Mesodermal cell (in vitro differentiated cells): ENCODE data around the gene NEK6.
A peak's percentile ranks its signal among the peaks of the same experiment; 100 is the strongest.

Experiments used
- H3K27ac ChIP-seq: 2 replicates; pipeline ENCODE4 v1.7.0; 2013; ENCODE audit warnings: mild to moderate bottlenecking, low read depth, low read length, moderate library complexity; ENCODE audit not compliant: severe bottlenecking
- H3K36me3 ChIP-seq: 2 replicates; pipeline ENCODE4 v1.7.1; 2013; ENCODE audit warnings: mild to moderate bottlenecking, low read length, moderate library complexity; ENCODE audit not compliant: control insufficient read depth, insufficient read depth
- H3K4me1 ChIP-seq: one replicate; pipeline ENCODE4 v1.7.1; 2013; ENCODE audit warnings: mild to moderate bottlenecking, low read length; ENCODE audit not compliant: insufficient read depth, control insufficient read depth, poor library complexity, severe bottlenecking
- H3K4me3 ChIP-seq: 2 replicates; pipeline ENCODE4 v1.7.0; 2013; ENCODE audit warnings: low read length, control low read depth, mild to moderate bottlenecking; ENCODE audit not compliant: insufficient read depth, poor library complexity, severe bottlenecking; ENCODE audit errors: extremely low read depth
- H3K9me3 ChIP-seq: 2 replicates; pipeline ENCODE4 v1.7.1; 2013; ENCODE audit warnings: mild to moderate bottlenecking, low read length, moderate library complexity; ENCODE audit not compliant: control insufficient read depth
- WGBS, 2 experiments: methylation state at CpG; one replicate each; pipeline ENCODE4 v1.1.5; 2013; ENCODE audit warnings: missing lambda C conversion rate in 2 of 2; ENCODE audit not compliant: insufficient coverage in 2 of 2; 5-methylcytosine and 5-hydroxymethylcytosine counted together

Gene NEK6

DNA sequence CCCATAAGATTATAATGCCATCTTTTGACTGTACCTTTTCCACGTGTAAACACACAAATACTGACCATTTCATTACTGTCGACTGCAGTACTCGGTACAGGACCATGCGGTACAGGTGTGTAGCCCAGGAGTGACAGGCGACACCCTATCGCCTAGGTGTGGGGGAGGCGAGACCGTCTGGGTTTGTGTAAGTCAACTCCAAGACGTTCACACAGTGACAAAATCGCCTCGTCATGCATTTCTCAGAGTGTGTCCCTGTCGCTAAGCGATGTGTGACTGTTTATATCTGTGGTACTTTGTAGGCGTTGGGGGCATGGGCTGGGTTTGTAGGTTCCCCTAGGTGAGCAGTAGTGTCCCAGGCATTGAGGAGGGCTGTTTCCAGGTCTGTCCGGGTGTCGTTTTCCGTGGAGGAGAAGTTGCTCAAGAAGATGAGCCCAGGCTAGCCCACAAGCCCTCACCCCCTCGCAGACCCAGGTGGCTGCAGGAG is 20.3 kb downstream of the NEK6 start:
- Histone ChIP-seq H3K4me1 (peaks cover 31% of the 10 kb centered on the region), H3K4me3 (no peak overlapping the region), H3K9me3 (no peaks in the 10 kb centered on the region), H3K27ac (no peak overlapping the region), H3K36me3 (peaks cover 14% of the 10 kb centered on the region)
- 93 to 95% methylated on average over 14 to 18 of the region's 18 CpGs for WGBS, 2 experiments

DNA sequence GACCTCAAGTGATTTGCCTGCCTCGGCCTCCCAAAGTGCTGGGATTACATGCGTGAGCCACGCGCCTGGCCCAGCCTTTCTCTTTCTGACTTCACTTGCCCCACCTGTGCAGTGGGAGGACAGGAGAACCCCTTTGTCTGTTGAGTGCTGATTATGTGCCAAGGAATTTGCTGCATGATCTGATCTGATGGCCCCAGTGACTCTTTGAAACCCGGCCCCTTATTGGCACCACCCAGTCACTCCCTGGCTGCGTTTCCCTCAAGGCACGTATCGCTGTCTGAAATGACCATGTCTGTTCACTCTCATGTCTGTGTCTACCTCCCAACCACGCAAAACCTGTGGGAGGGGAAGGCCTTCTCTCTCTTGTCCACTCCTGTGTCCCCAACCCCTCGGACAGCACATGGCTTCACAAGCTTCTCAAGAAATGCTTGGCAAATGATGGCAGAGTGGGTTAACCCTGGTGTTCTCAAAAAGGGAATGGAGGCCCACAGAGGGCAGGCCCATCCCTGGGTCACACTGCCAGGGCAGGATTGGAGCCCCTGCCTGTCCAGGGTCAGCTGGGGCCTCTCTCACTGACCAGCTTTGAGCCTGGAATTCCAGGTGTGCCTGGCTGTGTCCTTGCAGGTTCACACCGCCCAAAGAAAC is 21.9 kb downstream of the NEK6 start:
- peaks cover 17% of the 10 kb centered on the region for H3K36me3 ChIP-seq
- no peaks in the 10 kb centered on the region for H3K9me3 ChIP-seq
- H3K4me1 ChIP-seq = peaks cover 42% of the 10 kb centered on the region
- H3K4me3 ChIP-seq = no peak overlapping the region
- H3K27ac ChIP-seq = no peak overlapping the region
- WGBS, 2 experiments = 93 to 96% methylated on average over 7 to 11 of the region's 11 CpGs

DNA sequence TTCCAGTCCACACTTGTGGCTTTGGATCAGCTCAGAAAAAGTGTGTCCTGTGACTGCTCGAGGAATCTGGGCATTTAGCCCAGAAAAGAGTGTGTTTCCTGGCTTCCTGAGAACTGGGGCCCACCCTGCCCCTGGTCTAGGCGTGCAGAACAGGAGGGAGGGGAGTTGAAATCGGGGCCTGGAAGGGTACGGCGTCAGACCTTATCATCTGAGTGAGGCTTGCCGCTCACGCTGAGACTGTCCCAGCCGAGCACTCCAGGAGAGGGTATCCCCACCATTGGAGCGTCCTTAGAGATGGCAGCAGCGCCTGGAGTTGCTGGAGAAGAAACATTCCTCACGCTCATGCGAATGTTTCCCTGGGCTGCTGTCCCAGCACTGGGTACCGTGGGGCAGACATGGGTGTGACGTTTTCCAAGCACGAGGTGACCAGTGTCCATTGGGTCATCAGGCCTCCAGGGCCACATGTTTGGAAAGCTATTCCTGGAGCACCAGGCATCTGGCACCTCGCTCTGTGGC is 22.5 kb downstream of the NEK6 start:
- Histone ChIP-seq H3K4me1 (peaks cover 48% of the 10 kb centered on the region), H3K9me3 (no peaks in the 10 kb centered on the region), H3K27ac (no peak overlapping the region), H3K36me3 (peaks cover 14% of the 10 kb centered on the region), H3K4me3 (no peak overlapping the region)
- 95 to 97% methylated on average over 16 of the region's 16 CpGs for WGBS, 2 experiments

DNA sequence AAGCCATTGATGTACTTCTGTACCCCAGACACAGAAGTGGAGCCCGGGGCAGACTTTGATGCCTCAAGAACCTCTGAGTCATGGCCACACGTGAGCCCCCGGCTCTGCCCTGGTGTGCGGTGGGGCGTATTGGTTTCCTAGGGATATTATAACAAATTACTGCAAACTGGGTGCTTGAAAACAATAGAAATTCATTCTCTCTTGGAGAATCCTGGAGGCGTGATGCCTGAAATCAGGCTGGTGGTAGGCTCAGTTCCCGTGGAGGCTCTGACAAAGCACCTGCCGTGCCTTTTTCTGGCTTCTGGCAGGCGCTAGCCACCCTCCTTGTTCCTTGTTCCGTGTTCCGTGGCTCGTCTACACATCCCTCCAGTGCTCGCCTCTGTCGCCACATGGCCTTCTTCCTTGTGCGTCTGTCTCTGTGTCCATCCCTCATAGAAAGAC is 24.2 kb downstream of the NEK6 start:
- no peak overlapping the region for H3K4me3 ChIP-seq
- H3K9me3 ChIP-seq = no peaks in the 10 kb centered on the region
- H3K36me3 ChIP-seq = peaks cover 11% of the 10 kb centered on the region
- peaks cover 54% of the 10 kb centered on the region for H3K4me1 ChIP-seq
- 96 to 97% methylated on average over 11 to 15 of the region's 15 CpGs for WGBS, 2 experiments
- H3K27ac ChIP-seq = no peak overlapping the region

DNA sequence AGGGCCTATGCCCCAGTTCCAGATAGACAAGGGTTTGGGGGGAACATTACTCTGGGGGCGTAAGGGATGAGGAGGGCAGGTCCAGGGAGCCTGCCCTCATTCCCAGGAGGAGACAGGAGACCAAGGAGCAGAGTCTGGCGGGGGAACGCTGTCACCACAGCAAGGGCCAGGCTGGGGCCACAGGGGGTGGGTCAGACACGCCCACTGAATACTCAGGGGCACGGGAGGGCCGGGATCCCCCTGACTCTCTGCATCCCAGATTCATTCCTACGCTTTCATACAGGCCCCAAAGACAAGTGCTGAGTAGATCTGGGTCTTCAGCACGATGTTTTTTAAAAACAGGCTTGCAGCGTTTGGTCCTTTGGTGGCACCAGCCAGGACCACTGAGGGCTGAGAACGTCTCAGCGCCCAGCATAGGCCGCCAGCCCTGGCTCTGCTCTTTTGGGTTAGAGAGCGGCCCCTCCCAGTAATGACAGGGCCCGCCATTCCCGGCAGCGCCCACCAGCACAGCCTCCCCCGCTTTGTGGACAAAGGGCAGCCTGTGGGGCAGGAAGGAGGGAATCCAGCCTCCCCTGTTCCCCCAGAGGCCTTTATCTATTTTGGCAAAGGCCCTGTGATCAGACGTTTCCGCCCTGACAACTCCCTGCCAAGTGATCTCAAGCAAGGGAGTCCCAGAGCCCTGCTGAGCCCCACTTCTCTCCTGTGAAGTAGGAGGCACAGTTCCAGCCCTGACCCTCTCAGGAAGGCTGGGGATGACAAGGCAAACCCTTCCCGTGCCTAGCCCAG is 24.9 kb downstream of the NEK6 start:
- H3K4me1 ChIP-seq = peaks cover 50% of the 10 kb centered on the region
- WGBS, 2 experiments = 74 to 83% methylated on average over 16 to 18 of the region's 20 CpGs
- no peaks in the 10 kb centered on the region for H3K9me3 ChIP-seq
- peaks cover 11% of the 10 kb centered on the region for H3K36me3 ChIP-seq
- H3K27ac ChIP-seq = peak overlapping the region; percentile 36
- no peak overlapping the region for H3K4me3 ChIP-seq

DNA sequence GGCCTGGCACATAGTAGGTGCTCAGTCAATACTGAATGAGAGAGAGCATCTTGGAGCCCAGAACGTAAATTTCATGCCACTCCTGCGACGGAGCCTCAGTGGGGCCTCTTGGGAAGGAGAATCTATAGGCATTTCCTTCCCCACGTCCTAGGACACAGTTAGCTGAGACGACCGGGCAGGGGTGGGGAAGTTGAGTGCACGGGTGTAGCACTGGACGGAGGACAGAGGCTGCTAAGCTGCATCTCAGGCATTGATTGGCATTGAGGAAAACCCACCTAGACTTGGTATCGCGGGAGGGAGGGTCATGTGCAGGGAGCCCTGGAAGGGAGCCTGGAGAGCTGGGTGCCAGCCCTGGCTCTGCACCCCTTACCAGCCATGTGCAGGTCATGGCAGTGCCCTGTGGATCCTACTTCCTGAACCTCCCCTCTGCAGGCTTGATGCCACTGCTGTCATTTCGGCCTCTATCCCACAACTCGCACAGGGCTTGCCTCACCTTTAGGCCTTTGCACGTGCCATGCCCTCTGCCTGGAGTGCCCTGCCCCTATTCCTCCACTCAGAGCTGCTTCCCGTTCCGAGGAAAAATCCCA is 25.6 kb downstream of the NEK6 start:
- Histone ChIP-seq H3K4me3 (no peak overlapping the region), H3K9me3 (no peaks in the 10 kb centered on the region), H3K4me1 (peaks cover 45% of the 10 kb centered on the region), H3K27ac (no peak overlapping the region), H3K36me3 (peaks cover 11% of the 10 kb centered on the region)
- WGBS, 2 experiments = 93 to 96% methylated on average over 14 to 15 of the region's 15 CpGs

DNA sequence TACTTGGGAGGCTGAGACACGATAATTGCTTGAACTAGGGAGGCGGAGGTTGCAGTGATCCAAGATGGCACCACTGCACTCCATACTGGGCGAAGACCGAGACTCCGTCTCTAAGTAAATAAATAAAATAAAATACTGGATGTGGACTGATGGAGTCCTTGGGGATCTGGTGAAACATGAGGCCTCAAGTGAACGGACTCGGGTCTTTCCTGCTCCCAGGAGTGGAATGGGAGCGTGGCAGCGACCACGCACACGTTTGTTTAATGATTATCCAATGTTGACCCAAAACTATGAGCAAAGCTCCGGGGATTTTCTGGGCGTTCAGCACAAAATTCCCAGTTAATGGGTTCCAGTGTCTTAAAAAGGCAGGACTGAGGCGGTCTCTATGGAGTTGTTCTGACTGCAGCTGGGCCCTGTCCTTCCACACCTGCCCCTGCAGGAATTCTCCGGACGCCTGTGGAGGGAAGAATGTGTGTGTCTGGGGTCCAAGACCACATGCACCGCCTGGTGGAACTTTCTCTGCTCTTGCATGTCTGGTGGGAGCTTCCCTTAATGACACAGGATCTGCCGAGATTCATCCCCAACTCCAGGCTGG is 26.6 kb downstream of the NEK6 start:
- H3K4me1 ChIP-seq = peaks cover 45% of the 10 kb centered on the region
- 98% methylated on average over 14 of the region's 18 CpGs for WGBS, 2 experiments
- no peaks in the 10 kb centered on the region for H3K9me3 ChIP-seq
- peaks cover 15% of the 10 kb centered on the region for H3K36me3 ChIP-seq
- no peak overlapping the region for H3K4me3 ChIP-seq
- no peak overlapping the region for H3K27ac ChIP-seq

DNA sequence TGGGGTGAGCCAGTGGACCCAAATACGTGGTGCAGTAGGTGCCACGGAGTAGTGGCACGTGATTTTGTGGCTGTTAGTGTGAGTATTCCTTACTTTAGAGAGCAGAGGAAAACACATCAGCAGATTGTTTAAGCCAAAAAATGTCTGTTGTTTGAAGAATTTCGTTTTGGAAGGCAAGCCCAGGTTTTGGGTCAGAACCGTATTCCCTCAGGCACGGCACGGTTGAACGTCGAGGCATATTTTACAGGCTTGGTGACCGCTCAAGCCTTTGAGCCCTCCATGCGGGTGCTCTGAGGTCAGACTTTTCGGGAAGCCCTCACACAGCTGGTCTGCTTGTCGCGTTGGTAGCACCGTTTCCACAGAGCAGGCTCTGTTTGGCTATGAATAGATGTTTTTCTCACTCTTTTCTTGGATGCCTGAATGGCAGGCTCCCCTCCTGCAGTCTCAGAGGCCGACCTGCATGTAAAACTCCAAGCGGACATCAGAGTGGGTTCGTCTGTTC is 27.2 kb downstream of the NEK6 start:
- peaks cover 16% of the 10 kb centered on the region for H3K36me3 ChIP-seq
- H3K27ac ChIP-seq = peak overlapping the region; percentile 72
- WGBS, 2 experiments = 86 to 89% methylated on average over 15 to 18 of the region's 18 CpGs

DNA sequence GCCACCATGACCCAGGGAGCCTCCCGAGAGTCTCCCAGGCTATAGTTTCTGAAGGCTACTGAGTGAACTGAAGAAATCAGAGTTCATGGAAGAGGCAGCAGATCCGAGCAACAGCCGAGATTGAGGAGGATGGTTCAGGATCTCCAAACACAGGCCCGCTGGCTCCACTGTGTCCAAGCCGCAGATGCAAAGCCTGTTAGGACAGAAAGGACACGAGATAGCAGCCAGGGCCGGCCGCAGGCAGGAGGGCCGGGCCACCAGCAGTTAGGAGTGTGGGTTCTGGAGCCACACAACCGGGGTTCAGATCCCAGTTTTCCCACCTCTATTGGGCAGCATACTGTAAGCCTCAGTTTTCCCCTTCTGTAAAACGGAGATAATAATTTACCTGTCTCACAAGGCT is 27.7 kb downstream of the NEK6 start:
- peak overlapping the region; percentile 72 for H3K27ac ChIP-seq
- no peak overlapping the region for H3K4me3 ChIP-seq
- WGBS, 2 experiments = 90 to 93% methylated on average over 10 to 11 of the region's 11 CpGs
- H3K36me3 ChIP-seq = peaks cover 15% of the 10 kb centered on the region
- H3K9me3 ChIP-seq = no peaks in the 10 kb centered on the region
- H3K4me1 ChIP-seq = peaks cover 48% of the 10 kb centered on the region

More for the DNA sequence above, 27.2 kb downstream of the NEK6 start:
- Histone ChIP-seq H3K9me3 (no peaks in the 10 kb centered on the region), H3K4me3 (no peak overlapping the region), H3K4me1 (peaks cover 43% of the 10 kb centered on the region)

DNA sequence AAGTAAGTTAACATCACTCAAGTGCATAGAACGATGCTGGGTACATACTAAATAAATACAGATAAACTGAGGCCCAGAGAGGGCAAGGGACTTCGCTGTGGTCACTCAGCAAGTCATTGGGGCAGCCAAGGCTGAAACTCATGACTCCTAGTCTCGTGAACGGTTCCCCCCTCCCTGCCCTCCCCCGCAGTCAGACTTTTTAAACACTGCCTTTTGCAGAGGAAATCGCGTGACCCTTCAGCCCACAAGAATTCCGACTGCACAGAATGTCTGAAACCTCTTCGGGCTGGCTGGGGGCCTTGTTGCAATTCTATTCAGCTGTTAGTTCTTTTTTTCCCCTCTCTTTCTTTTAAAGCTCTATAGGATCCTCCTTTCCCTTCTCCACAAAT is 28.1 kb downstream of the NEK6 start:
- Histone ChIP-seq H3K9me3 (no peaks in the 10 kb centered on the region), H3K36me3 (peaks cover 13% of the 10 kb centered on the region), H3K27ac (peak overlapping the region; percentile 72), H3K4me1 (peaks cover 52% of the 10 kb centered on the region), H3K4me3 (no peak overlapping the region)
- 61 to 78% methylated on average over 8 of the region's 9 CpGs for WGBS, 2 experiments
